LNCaP clone FGC (cell line): ENCODE results near the gene CD82.
"Not testable (repeated sequence)": the region's sequence is repeated elsewhere in the genome, so short reads cannot be mapped to it uniquely, and the experiment has no call there.

Experiments
- DNase-seq: peaks from one replicate; pipeline ENCODE4 v3.0.0-alpha.2; 2011; ENCODE audit warnings: low read depth
- H3K4me3 ChIP-seq: 2 replicates; pipeline ENCODE4 v1.5.1; 2011; ENCODE audit warnings: mild to moderate bottlenecking, low read depth, low read length, control low read depth
- TF ChIP-seq, protein P1 (sequence below): IDR thresholded peaks from 2 replicates; pipeline ENCODE4 v1.5.1; 2012; ENCODE audit warnings: mild to moderate bottlenecking; ENCODE audit not compliant: control insufficient read depth, insufficient read depth; ENCODE audit errors: extremely low read depth

CD82 gene

DNA sequence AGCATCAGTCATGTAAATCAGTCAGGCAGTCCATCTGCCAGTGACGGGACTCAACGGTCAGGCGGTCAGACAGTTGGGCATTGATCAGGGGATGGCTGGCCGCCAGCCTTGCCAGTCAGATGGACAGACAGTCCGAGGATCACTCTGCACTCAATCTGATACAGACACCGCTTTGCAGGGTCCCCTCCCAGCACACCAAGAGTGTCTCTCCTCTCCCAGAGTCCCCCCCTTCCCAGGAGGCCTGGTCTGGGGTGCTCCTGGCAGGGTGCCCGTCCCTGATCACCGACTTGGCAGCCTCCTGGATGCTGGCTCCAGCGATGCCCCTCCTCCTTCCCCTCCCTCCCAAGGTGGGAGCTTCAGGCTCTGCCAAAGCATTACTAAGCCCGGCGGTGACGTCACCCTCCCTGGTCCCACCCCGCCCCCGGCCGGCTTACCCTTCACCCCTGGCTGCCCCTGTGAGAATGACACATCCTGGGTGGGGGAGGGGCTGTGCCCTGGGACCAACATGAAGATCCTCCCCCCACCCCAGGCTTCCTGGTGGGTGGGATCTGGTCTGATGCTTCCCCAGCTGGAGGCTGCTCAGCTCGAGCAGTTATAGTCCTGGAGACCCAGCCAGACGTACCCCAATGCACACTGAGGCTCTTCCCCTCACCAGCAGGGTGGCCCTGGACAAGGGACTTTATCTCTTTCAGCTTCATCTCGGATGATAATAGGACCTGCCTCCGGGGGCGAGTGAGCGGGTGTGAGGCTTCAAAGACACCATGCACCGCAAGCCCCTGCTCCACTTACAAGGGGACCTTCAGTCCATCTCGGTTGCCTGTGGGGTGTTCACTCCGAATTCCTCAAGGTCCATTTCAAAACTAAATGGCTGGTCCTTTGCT is 69.2 kb downstream of the CD82 start:
- DNase-seq, result no peak
- TF ChIP-seq, protein P1, sequence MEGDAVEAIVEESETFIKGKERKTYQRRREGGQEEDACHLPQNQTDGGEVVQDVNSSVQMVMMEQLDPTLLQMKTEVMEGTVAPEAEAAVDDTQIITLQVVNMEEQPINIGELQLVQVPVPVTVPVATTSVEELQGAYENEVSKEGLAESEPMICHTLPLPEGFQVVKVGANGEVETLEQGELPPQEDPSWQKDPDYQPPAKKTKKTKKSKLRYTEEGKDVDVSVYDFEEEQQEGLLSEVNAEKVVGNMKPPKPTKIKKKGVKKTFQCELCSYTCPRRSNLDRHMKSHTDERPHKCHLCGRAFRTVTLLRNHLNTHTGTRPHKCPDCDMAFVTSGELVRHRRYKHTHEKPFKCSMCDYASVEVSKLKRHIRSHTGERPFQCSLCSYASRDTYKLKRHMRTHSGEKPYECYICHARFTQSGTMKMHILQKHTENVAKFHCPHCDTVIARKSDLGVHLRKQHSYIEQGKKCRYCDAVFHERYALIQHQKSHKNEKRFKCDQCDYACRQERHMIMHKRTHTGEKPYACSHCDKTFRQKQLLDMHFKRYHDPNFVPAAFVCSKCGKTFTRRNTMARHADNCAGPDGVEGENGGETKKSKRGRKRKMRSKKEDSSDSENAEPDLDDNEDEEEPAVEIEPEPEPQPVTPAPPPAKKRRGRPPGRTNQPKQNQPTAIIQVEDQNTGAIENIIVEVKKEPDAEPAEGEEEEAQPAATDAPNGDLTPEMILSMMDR, result no peak
- no peak overlapping the region for H3K4me3 ChIP-seq

- H3K4me3 ChIP-seq, result no peak overlapping the region
- DNase-seq, result no peak
- TF ChIP-seq, protein P1, result no peak
Measured at GRCh38 chr11:44637487-44637886, 72.0 kb downstream of the CD82 start.

GRCh38 chr11:44638032-44638431 is 72.6 kb downstream of the CD82 start:
- H3K4me3 ChIP-seq, result no peak overlapping the region
- no peak for DNase-seq
- TF ChIP-seq, protein P1, result no peak

- H3K4me3 ChIP-seq, result no peak overlapping the region
- TF ChIP-seq, protein P1, result no peak
- DNase-seq, result no peak
Measured at GRCh38 chr11:44643217-44643616, 77.8 kb downstream of the CD82 start.

GRCh38 chr11:44645827-44646226 is 80.4 kb downstream of the CD82 start:
- TF ChIP-seq, protein P1, result no peak
- no peak overlapping the region for H3K4me3 ChIP-seq
- no peak for DNase-seq

DNA sequence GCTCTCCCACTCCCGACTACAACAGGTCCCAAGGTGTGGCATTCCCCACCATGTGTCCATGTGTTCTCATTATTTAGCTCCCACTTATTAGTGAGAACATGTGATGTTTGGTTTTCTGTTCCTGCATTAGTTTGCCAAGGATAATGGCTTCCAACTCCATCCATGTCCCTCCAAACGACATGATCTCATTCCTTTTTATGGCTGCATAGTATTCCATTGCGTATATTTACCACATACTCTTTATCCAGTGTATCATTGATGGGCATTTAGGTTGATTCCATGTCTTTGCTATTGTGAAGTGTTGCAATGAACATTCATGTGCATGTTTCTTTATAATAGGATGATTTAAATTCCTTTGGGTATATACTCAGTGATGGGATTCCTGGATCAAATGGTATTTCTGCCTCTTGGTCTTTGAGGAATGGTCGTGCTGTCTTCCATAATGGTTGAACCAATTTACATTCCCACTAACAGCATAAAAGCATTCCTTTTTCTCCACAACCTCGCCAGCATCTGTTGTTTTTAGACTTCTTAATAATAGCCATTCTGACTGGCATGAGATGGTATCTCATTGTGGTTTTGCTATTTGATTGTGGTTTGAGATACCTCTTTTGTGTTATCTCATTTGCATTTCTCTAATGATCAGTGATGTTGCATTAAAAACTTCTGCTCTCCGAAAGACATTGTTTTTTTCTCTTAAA is 81.9 kb downstream of the CD82 start:
- DNase-seq, H3K4me3 ChIP-seq: not testable (repeated sequence)

GRCh38 chr11:44648109-44648508 is 82.6 kb downstream of the CD82 start:
- DNase-seq, result no peak
- TF ChIP-seq, protein P1, result no peak
- H3K4me3 ChIP-seq, result no peak overlapping the region
